Activated CD4-positive, alpha-beta memory T cell treated with anti-CD3 and anti-CD28 coated beads, Interleukin-2, amount 10 ng/mL, durations not matched to agents 7 days and 5 days (primary cell): ENCODE results near the gene GNA15. TPM values are rescaled to one million over a fixed set of nuclear protein-coding genes. Genes with fewer than 3 reads are reported as not detected.

Experiments used
- CTCF ChIA-PET: fragments of 350-600 bp; sonication (Branson Sonifier 250); formaldehyde crosslinking; loops from one replicate; lab custom pipeline; 2021; ENCODE audit warnings: antibody characterized with exemption, inconsistent platforms; lab: Charles Lee
- POLR2A ChIA-PET: fragments of 350-600 bp; sonication (Branson Sonifier 250); formaldehyde crosslinking; loops from one replicate; lab custom pipeline; 2021; ENCODE audit warnings: antibody characterized with exemption; lab: Charles Lee
- DNase-seq: peaks from one replicate; pipeline ENCODE4 v3.0.0-alpha.2; 2020
- H3K27ac Mint-ChIP-seq: one replicate; pipeline ENCODE4 v1.8.0; 2021; ENCODE audit warnings: mild to moderate bottlenecking, mixed read lengths
- H3K27me3 Mint-ChIP-seq: one replicate; pipeline ENCODE4 v1.8.0; 2021; ENCODE audit warnings: mixed read lengths
- H3K36me3 Mint-ChIP-seq: one replicate; pipeline ENCODE4 v1.8.0; 2021; ENCODE audit warnings: low read depth, mixed read lengths
- H3K4me1 Mint-ChIP-seq: one replicate; pipeline ENCODE4 v1.8.0; 2021; ENCODE audit warnings: mixed read lengths
- H3K4me3 Mint-ChIP-seq: one replicate; pipeline ENCODE4 v1.8.0; 2021; ENCODE audit warnings: mild to moderate bottlenecking, mixed read lengths
- H3K9me3 Mint-ChIP-seq: one replicate; pipeline ENCODE4 v1.8.0; 2021; ENCODE audit warnings: mixed read lengths
- total RNA-seq, 2 experiments: library from RNA; stranded (reverse); gene quantifications; one replicate each; pipeline ENCODE4 v1.2.3, GENCODE V29; 2021

GNA15 gene
- total RNA-seq, 2 experiments from 2014 or later: 140 TPM

DNA sequence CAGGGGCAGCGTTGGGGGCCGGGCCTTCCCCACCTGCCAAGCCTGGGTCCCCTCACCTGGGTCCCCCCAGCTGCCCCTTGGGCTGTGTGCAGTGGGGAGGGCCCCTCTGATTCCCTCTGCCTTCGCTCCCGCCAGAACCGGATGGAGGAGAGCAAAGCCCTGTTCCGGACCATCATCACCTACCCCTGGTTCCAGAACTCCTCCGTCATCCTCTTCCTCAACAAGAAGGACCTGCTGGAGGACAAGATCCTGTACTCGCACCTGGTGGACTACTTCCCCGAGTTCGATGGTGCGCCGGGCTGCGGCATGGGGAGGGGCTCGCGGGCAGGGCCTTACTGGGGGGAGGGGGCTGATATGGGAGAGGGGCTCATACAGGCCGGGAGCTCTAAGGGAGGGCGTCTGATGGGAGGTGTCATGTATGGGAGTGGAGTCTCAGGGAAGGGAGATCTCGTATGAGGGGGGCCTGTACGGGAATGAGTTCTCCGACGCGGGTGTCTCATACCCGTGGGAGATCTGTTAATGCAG is 16.7 kb upstream of the GNA15 start:
- CTCF ChIA-PET: no interaction called here
- no peaks in the 10 kb centered on the region for H3K9me3 Mint-ChIP-seq
- POLR2A ChIA-PET: no interaction called here
- H3K36me3 Mint-ChIP-seq: no peaks in the 10 kb centered on the region
- H3K27ac Mint-ChIP-seq: no peak overlapping the region
- DNase-seq: no peak
- H3K27me3 Mint-ChIP-seq: no peaks in the 10 kb centered on the region
- no peaks in the 10 kb centered on the region for H3K4me1 Mint-ChIP-seq
- H3K4me3 Mint-ChIP-seq: no peak overlapping the region

GRCh38 chr19:3119693-3120380 is 16.0 kb upstream of the GNA15 start:
- Mint-ChIP-seq H3K9me3 (no peaks in the 10 kb centered on the region), H3K27ac (no peak overlapping the region), H3K4me1 (no peaks in the 10 kb centered on the region), H3K4me3 (no peak overlapping the region), H3K27me3 (no peaks in the 10 kb centered on the region), H3K36me3 (no peaks in the 10 kb centered on the region)
- no peak for DNase-seq
- POLR2A ChIA-PET: no interaction called here
- CTCF ChIA-PET: no interaction called here

GRCh38 chr19:3120611-3121276 is 15.1 kb upstream of the GNA15 start:
- Mint-ChIP-seq H3K4me1 (peaks cover 2% of the 10 kb centered on the region), H3K27ac (no peak overlapping the region), H3K9me3 (no peaks in the 10 kb centered on the region), H3K4me3 (no peak overlapping the region), H3K36me3 (no peaks in the 10 kb centered on the region), H3K27me3 (no peaks in the 10 kb centered on the region)
- ChIA-PET POLR2A (no interaction called here), CTCF (no interaction called here)
- DNase-seq: no peak

DNA sequence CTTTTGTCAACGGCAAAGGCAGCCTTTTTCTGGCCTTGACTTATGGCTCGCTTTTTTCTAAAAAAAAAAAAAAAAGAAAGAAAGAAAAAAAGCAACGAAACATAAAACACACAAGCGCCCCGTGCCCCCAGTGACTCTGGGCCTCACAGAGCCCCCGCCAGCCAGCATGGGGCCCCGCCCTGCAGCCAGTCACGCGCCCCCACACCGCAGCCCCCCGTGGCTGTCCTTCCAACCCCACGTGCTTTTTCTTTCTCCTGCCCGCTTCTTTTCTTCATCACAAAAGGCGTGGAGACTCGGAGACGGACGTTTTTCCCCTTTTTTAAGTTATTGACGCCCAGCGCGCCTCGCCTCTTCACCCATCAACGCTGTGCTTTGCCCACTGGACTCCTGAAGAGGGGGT is 14.4 kb upstream of the GNA15 start:
- H3K4me1 Mint-ChIP-seq: peaks cover 4% of the 10 kb centered on the region
- no peaks in the 10 kb centered on the region for H3K27me3 Mint-ChIP-seq
- H3K4me3 Mint-ChIP-seq: no peak overlapping the region
- H3K9me3 Mint-ChIP-seq: no peaks in the 10 kb centered on the region
- H3K36me3 Mint-ChIP-seq: no peaks in the 10 kb centered on the region
- H3K27ac Mint-ChIP-seq: no peak overlapping the region
- no peak for DNase-seq
- ChIA-PET POLR2A (no interaction called here), CTCF (no interaction called here)

DNA sequence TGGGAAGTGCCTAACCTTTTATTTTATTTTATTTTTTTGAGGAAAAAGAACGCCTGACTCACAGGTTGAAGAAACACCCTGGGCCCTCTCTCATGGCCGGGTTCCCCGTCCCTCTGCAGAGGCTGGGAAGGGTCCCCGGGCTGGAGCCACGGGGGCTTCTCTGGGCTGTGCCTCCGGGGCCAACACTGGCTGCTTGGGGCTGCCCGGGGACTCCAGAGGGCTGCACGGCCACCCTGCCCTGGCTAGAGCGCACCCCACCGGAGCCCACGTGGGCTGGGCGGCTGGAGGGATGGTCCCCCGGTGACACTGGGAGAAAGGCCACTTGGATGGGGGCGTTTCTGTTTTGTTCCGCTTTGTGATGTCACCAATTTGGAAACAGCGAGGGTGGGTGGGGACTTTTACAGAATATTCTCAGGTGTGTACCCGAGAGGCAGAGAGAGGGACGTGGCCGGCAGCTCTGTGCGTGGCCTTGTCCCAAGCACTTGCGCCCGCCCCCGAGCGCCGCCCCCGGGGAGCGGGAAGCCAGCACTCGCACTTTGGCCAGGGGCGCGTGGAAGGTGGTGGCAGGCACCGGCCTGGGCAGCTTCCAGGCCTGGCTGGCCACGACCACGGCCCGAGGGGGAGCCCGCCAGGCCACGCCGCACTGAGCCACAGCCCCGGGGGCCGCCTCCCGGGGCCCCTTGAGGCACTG is 13.9 kb upstream of the GNA15 start:
- no peaks in the 10 kb centered on the region for H3K9me3 Mint-ChIP-seq
- no peak overlapping the region for H3K27ac Mint-ChIP-seq
- H3K27me3 Mint-ChIP-seq: no peaks in the 10 kb centered on the region
- ChIA-PET CTCF (no interaction called here), POLR2A (no interaction called here)
- no peak overlapping the region for H3K4me3 Mint-ChIP-seq
- no peaks in the 10 kb centered on the region for H3K36me3 Mint-ChIP-seq
- no peak for DNase-seq
- peaks cover 4% of the 10 kb centered on the region for H3K4me1 Mint-ChIP-seq

GRCh38 chr19:3122512-3122870 is 13.3 kb upstream of the GNA15 start:
- H3K27me3 Mint-ChIP-seq: no peaks in the 10 kb centered on the region
- no peak for DNase-seq
- CTCF ChIA-PET: no interaction called here

GRCh38 chr19:3123088-3123721 is 12.6 kb upstream of the GNA15 start:
- Mint-ChIP-seq H3K9me3 (no peaks in the 10 kb centered on the region), H3K4me3 (no peak overlapping the region), H3K36me3 (no peaks in the 10 kb centered on the region), H3K4me1 (peaks cover 4% of the 10 kb centered on the region), H3K27ac (no peak overlapping the region), H3K27me3 (no peaks in the 10 kb centered on the region)
- POLR2A ChIA-PET: no interaction called here
- DNase-seq: no peak
- CTCF ChIA-PET: no interaction called here

More at GRCh38 chr19:3122512-3122870, 13.3 kb upstream of the GNA15 start:
- Mint-ChIP-seq H3K9me3 (no peaks in the 10 kb centered on the region), H3K4me1 (peaks cover 4% of the 10 kb centered on the region), H3K36me3 (no peaks in the 10 kb centered on the region), H3K27ac (no peak overlapping the region), H3K4me3 (no peak overlapping the region)
- POLR2A ChIA-PET: no interaction called here

- no peaks in the 10 kb centered on the region for H3K27me3 Mint-ChIP-seq
- no peak overlapping the region for H3K4me3 Mint-ChIP-seq
- POLR2A ChIA-PET: no interaction called here
- H3K9me3 Mint-ChIP-seq: no peaks in the 10 kb centered on the region
- H3K4me1 Mint-ChIP-seq: peaks cover 9% of the 10 kb centered on the region
- H3K36me3 Mint-ChIP-seq: no peaks in the 10 kb centered on the region
- no peak for DNase-seq
- CTCF ChIA-PET: interaction anchor here (0.9 kb wide), 1 partner anchor 15 kb away, joined by 3 read pairs; no protein-coding TSS in a partner anchor
- no peak overlapping the region for H3K27ac Mint-ChIP-seq
Observed at GRCh38 chr19:3123956-3124355, 11.9 kb upstream of the GNA15 start.

- POLR2A ChIA-PET: no interaction called here
- CTCF ChIA-PET: interaction anchor here (0.8 to 1.3 kb wide), 6 partner anchors 13 to 162 kb away, joined by 3 to 5 read pairs (median 4); no protein-coding TSS in a partner anchor
- Mint-ChIP-seq H3K36me3 (no peaks in the 10 kb centered on the region), H3K27ac (no peak overlapping the region), H3K9me3 (no peaks in the 10 kb centered on the region), H3K4me3 (no peak overlapping the region), H3K4me1 (peaks cover 15% of the 10 kb centered on the region), H3K27me3 (no peaks in the 10 kb centered on the region)
- no peak for DNase-seq
Observed at GRCh38 chr19:3124630-3125029, 11.2 kb upstream of the GNA15 start.

GRCh38 chr19:3125900-3126524 is 9.8 kb upstream of the GNA15 start:
- Mint-ChIP-seq H3K9me3 (no peaks in the 10 kb centered on the region), H3K27me3 (no peaks in the 10 kb centered on the region), H3K4me1 (peaks cover 21% of the 10 kb centered on the region), H3K4me3 (no peak overlapping the region), H3K36me3 (no peaks in the 10 kb centered on the region), H3K27ac (no peak overlapping the region)
- ChIA-PET POLR2A (no interaction called here), CTCF (interaction anchor here (0.6 to 4.0 kb wide), 12 partner anchors 12 to 378 kb away, joined by 3 to 22 read pairs (median 4); partner anchors contain the start of gene TLE6)
- peak; percentile 68 for DNase-seq

DNA sequence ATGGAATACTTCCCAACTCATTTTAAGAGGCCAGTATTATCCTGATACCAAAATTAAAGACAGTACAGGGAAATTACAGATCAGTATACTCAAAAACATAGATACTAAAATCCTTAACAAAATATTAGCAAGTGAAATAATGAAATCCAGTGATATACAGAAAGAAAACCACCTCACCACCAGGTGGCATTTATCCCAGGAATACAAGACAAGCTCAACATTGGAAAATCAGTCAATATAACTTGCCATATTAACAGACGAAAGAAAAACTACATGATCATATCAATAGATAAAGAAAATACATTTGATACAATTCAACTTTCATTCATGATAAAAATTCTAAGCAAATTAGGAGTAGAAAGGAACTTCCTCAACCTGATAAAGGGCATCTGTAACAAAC is 6.7 kb upstream of the GNA15 start:
- Mint-ChIP-seq H3K36me3 (no peaks in the 10 kb centered on the region), H3K27me3 (no peaks in the 10 kb centered on the region), H3K9me3 (no peaks in the 10 kb centered on the region), H3K4me3 (no peak overlapping the region), H3K4me1 (peaks cover 45% of the 10 kb centered on the region), H3K27ac (no peak overlapping the region)
- CTCF ChIA-PET: interaction anchor here (0.9 to 6.1 kb wide), 15 partner anchors 12 to 178 kb away, joined by 3 to 46 read pairs (median 7); no protein-coding TSS in a partner anchor
- DNase-seq: no peak
- POLR2A ChIA-PET: interaction anchor here (1.0 to 1.7 kb wide), 5 partner anchors 11 to 56 kb away, joined by 3 to 5 read pairs (median 4); partner anchors contain the start of genes NCLN and S1PR4

- CTCF ChIA-PET: interaction anchor here (3.7 to 6.1 kb wide), 3 partner anchors 13 to 180 kb away, joined by 14 to 46 read pairs (median 27); no protein-coding TSS in a partner anchor
- Mint-ChIP-seq H3K27me3 (no peaks in the 10 kb centered on the region), H3K4me3 (peak overlapping the region; percentile 32), H3K4me1 (peaks cover 52% of the 10 kb centered on the region), H3K27ac (peak overlapping the region; percentile 71), H3K36me3 (no peaks in the 10 kb centered on the region), H3K9me3 (no peaks in the 10 kb centered on the region)
- DNase-seq: no peak
- POLR2A ChIA-PET: interaction anchor here (0.7 to 1.3 kb wide), 2 partner anchors 31 to 48 kb away, joined by 3 to 5 read pairs; partner anchors contain the start of gene S1PR4
Observed at GRCh38 chr19:3131168-3131567, 4.7 kb upstream of the GNA15 start.
